DND-41 (cell line): ENCODE data around the gene EIPR1.

Source experiments
- ATAC-seq: fragments of 200-7000 bp; cut with Tn5 transposase; 3 replicates; pipeline ENCODE4 v1.9.1; 2021; ENCODE audit warnings: low read depth; ENCODE audit not compliant: insufficient read depth
- DNase-seq: peaks from one replicate; pipeline ENCODE4 v3.0.0-alpha.2; 2020
- H2AFZ ChIP-seq: 2 replicates; pipeline ENCODE4 v1.6.0; 2012; ENCODE audit warnings: low read depth, low read length
- H3K27ac ChIP-seq: 2 replicates; pipeline ENCODE4 v1.5.1; 2012; ENCODE audit warnings: low read length, inconsistent platforms
- H3K27me3 ChIP-seq: fragments of 200-600 bp; sonication (generic); 2 replicates; pipeline ENCODE4 v1.6.0; 2012; ENCODE audit warnings: low read length, mild to moderate bottlenecking, inconsistent platforms; ENCODE audit not compliant: insufficient read depth, poor library complexity
- H3K36me3 ChIP-seq: 2 replicates; pipeline ENCODE4 v1.5.1; 2012; ENCODE audit warnings: low read length, inconsistent platforms; ENCODE audit not compliant: insufficient read depth
- H3K4me1 ChIP-seq: 2 replicates; pipeline ENCODE4 v1.5.1; 2012; ENCODE audit warnings: mild to moderate bottlenecking, low read length; ENCODE audit not compliant: insufficient read depth
- H3K4me2 ChIP-seq: 2 replicates; pipeline ENCODE4 v1.6.0; 2012; ENCODE audit warnings: mild to moderate bottlenecking, moderate library complexity, low read length, inconsistent platforms; ENCODE audit not compliant: insufficient read depth
- H3K4me3 ChIP-seq, 2 experiments: fragments of 200-600 bp in 1 of 2; shearing (Covaris generic) in 1 of 2; 2 replicates each; pipeline ENCODE4 v1.5.1; 2012 to 2016; ENCODE audit warnings: inconsistent platforms in 2 of 2, low read length in 2 of 2, mild to moderate bottlenecking in 2 of 2, low read depth in 1 of 2, moderate library complexity in 1 of 2
- H3K79me2 ChIP-seq: 2 replicates; pipeline ENCODE4 v1.6.0; 2012; ENCODE audit warnings: low read length, inconsistent platforms; ENCODE audit not compliant: insufficient read depth
- H3K9ac ChIP-seq: 2 replicates; pipeline ENCODE4 v1.6.0; 2012; ENCODE audit warnings: low read depth, mild to moderate bottlenecking, inconsistent platforms, low read length, moderate library complexity
- H3K9me3 ChIP-seq: 2 replicates; pipeline ENCODE4 v1.5.1; 2012; ENCODE audit warnings: low read length, moderate library complexity, mild to moderate bottlenecking, inconsistent platforms; ENCODE audit not compliant: insufficient read depth, severe bottlenecking
- H4K20me1 ChIP-seq: 2 replicates; pipeline ENCODE4 v1.6.0; 2012; ENCODE audit warnings: low read length; ENCODE audit not compliant: insufficient read depth
- CTCF ChIP-seq: IDR thresholded peaks from 2 replicates; pipeline ENCODE4 v1.5.1; 2012; ENCODE audit warnings: borderline replicate concordance, low read length, moderate library complexity, mild to moderate bottlenecking; ENCODE audit not compliant: poor library complexity, severe bottlenecking; ENCODE audit errors: extremely low read depth
- EZH2 ChIP-seq: IDR thresholded peaks from 3 replicates; pipeline ENCODE4 v1.6.1; 2012; ENCODE audit warnings: borderline replicate concordance, low read depth, mild to moderate bottlenecking, moderate library complexity, low read length, inconsistent platforms; ENCODE audit not compliant: severe bottlenecking

The EIPR1 gene

GRCh38 chr2:3297523-3297922, 80.1 kb downstream of the EIPR1 start:
- H3K27me3 ChIP-seq, result peaks cover 7% of the 10 kb centered on the region
- ATAC-seq, result no peak
- no peak overlapping the region for H3K4me2 ChIP-seq
- no peaks in the 10 kb centered on the region for H3K36me3 ChIP-seq
- H3K27ac ChIP-seq, result no peak overlapping the region
- H3K4me1 ChIP-seq, result no peaks in the 10 kb centered on the region
- no peaks in the 10 kb centered on the region for H3K9me3 ChIP-seq
- no peak for DNase-seq
- TF ChIP-seq CTCF (no peak), EZH2 (no peak)
- H3K4me3 ChIP-seq, result no peak overlapping the region
- H2AFZ ChIP-seq, result no peak overlapping the region
- no peak overlapping the region for H3K9ac ChIP-seq
- no peaks in the 10 kb centered on the region for H3K79me2 ChIP-seq
- H4K20me1 ChIP-seq, result no peaks in the 10 kb centered on the region

GRCh38 chr2:3296182-3296972, 81.2 kb downstream of the EIPR1 start:
- Histone ChIP-seq H3K4me2 (no peak overlapping the region), H3K27me3 (peaks cover 7% of the 10 kb centered on the region), H3K36me3 (no peaks in the 10 kb centered on the region), H3K4me1 (no peaks in the 10 kb centered on the region), H3K9ac (no peak overlapping the region), H3K9me3 (no peaks in the 10 kb centered on the region), H4K20me1 (no peaks in the 10 kb centered on the region), H3K79me2 (no peaks in the 10 kb centered on the region), H3K27ac (no peak overlapping the region), H3K4me3 (no peak overlapping the region), H2AFZ (no peak overlapping the region)
- no peak for ATAC-seq
- no peak for DNase-seq
- TF ChIP-seq EZH2, result no peak
- no peak for TF ChIP-seq CTCF

- Histone ChIP-seq H2AFZ (no peak overlapping the region), H3K36me3 (no peaks in the 10 kb centered on the region), H4K20me1 (no peaks in the 10 kb centered on the region)
Measured at GRCh38 chr2:3294493-3294892, 83.1 kb downstream of the EIPR1 start.

More at GRCh38 chr2:3294493-3294892, 83.1 kb downstream of the EIPR1 start:
- ATAC-seq (no peak), DNase-seq (no peak)
- no peak overlapping the region for H3K27ac ChIP-seq
- H3K27me3 ChIP-seq, result peaks cover 7% of the 10 kb centered on the region
- no peak overlapping the region for H3K4me3 ChIP-seq
- H3K79me2 ChIP-seq, result no peaks in the 10 kb centered on the region
- H3K9ac ChIP-seq, result no peak overlapping the region
- TF ChIP-seq EZH2 (no peak), CTCF (no peak)
- no peaks in the 10 kb centered on the region for H3K9me3 ChIP-seq
- no peaks in the 10 kb centered on the region for H3K4me1 ChIP-seq
- no peak overlapping the region for H3K4me2 ChIP-seq
